IPS-11a (cell line): ENCODE results near the gene IDH3A.

Source experiments
- H3K4me3 ChIP-seq: one replicate; pipeline ENCODE4 v1.5.1; 2013; ENCODE audit warnings: low read depth, low read length, control low read depth

The IDH3A gene

DNA sequence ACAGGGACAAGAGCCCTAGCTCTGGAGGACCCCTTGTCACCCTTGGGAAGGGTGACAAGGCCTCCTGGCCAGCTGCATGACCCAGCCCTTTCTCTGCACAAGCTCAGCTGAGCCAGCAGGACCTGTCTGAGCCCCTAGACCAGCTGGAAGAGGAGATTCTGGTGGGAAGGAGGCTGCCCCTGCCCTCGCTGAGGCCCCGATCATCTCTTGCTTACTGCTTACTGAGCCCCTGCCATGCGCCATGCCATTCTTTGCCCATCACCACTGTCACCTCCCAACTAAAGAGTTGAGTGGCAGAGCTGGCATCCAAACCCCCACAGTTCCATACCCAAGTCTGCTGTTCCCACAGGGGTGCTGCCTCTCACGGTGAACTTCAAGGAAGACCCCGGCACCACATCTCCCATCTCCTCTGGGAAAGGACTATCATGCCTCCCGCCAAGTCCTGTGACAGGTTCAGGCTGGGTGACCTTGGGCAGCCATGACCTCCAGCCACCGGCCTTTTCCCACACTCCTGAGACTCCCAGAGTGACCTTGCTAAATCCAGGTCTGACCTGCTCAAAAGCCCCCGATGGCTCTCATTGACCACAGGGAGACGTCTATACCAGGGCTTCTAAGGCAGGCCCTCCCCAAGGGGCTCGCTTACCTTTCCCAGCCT is 51.2 kb downstream of the IDH3A start:
- H3K4me3 ChIP-seq: no peak overlapping the region

DNA sequence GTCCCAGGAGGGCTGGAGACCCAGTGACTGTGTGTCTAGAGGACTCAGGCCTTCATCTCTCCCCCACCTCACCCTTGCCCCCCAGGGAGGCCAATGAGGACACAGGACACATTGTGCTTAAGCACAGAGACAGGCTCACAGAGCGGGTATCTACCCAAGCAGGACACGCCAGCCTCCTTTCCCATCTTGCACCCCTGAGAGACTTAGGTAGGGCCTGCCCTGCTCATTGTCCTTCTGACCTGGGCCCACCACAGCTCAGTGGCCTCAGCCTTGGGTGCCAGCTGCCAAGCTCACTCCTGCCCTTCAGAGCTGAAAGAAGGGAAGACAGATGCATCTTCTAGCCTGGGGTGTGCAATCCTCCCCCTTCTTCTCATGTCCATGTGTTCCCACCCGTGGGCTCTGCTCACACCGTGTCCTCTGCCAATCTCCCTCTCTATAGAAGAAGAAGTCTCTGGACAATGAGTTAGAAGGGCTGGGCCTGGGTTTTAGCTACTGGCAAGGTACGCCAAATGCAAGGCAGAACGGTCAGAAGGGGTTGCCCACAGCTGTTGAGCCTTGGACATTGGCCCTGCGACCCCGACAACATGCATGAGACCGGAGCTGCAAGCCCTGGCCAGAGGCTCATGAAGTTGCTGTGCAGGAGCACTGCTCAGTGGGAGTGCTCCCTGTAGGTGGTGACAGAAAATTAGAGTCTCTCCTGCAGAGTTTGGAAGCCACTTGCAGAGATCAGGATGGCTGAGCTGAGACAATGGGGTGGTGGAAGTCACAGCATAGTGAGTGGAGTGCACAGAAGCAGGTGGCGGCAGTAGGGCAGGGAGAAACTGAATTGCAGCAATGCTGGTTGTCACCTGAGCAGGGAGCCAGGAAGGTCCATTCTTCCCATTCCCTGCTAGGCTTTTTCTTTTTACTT is 52.4 kb downstream of the IDH3A start:
- H3K4me3 ChIP-seq: no peak overlapping the region

DNA sequence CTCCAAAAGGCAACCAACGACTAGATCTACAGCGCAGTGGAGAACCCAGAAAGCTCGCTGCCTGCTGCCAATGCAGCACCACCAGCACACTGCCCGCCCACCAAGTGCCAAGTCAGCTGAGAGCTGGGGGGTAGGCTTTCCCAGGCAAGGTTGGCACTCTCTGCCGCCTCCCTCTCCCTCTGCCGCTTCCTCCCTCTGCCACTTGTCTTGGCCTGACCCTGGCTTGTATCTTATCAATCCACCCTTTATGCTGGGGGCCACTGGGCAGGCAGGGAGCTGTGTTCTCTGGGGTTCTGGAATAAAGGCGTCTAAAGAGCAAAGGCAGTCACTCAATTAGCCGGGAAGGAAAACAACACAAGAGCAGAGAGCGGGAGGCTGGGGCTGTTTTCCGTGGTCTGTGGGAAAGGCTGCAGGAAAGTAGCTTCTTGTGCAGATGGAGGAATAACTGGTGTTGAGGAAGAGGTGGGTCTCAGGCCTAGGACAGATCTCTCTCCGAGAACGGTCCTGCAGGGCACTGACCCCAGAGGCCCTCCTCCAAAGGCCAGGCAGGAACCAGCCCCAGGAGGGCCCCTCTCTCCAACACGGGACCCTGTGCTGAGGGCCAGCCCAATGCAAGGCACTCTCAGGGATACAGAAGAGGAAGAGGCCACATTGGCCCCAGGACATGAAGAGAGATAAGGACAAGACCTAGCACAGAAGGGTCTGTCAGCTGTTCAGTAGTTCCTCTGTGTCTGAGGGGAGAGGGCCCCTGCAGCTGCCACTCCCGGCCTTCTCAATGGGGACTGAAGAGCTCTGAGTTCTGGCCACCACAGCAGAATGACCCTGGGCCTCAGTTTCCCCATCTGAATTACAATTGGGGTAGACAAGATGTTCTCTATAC is 54.4 kb downstream of the IDH3A start:
- H3K4me3 ChIP-seq: no peak overlapping the region

- H3K4me3 ChIP-seq: no peak overlapping the region
Observed at GRCh38 chr15:78204351-78205309, 55.5 kb downstream of the IDH3A start.

- H3K4me3 ChIP-seq: no peak overlapping the region
Observed at GRCh38 chr15:78205337-78205736, 56.2 kb downstream of the IDH3A start.

GRCh38 chr15:78205856-78206255 is 56.7 kb downstream of the IDH3A start:
- no peak overlapping the region for H3K4me3 ChIP-seq

DNA sequence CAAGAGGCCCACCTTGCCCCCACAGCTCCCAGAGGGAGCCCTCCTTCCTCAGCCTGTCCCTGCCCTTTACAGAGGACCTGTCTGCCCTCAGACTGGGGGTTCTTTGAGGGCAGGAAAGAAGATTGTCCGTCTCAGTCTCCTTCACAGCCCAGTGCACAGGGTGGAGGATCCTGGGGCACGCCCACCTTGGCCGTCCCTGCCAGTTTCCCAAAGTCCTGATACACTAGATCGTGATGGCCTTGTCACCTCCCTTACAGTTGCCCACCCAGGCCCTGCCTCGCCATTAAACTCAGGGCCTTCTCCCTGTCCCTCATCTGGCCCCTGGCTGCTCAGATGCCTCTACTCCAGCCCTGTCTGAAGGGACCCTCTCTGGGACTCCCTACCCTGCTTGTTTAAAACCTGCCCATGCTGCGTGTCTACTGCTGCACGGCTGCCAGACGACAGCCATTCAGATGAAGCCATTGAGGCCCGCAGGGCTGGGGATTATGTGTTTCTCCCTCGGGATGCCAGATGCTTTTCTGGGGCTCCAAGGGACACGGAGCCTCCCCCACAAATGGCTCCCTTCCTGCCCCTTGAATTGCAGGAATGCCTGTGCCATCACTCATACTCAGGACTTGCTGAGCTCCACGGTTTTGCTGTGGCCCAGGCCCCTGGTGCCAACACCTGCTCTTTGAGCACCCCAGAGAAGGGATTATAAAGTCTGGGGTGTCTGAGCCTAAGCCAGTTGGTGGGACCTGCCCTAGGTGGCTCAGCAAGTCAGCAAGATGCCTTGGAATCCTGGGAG is 57.4 kb downstream of the IDH3A start:
- no peak overlapping the region for H3K4me3 ChIP-seq

DNA sequence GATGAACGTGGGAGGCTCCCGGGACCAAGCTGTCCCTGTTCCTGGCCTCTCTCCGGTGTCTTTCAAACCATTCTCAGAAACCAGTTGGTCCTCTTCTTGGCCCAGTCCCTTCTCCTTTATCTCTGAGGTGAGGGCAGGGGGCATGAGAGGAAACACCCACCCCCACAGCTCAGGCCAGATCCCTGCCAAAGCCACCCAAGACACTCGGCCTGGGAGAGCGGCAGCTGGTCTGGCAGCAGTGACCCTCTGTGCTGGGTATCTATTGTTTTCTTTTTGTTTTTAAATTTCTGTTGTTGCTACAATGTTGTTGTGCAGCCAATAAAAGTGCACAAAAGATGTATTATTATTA is 57.9 kb downstream of the IDH3A start:
- H3K4me3 ChIP-seq: no peak overlapping the region

DNA sequence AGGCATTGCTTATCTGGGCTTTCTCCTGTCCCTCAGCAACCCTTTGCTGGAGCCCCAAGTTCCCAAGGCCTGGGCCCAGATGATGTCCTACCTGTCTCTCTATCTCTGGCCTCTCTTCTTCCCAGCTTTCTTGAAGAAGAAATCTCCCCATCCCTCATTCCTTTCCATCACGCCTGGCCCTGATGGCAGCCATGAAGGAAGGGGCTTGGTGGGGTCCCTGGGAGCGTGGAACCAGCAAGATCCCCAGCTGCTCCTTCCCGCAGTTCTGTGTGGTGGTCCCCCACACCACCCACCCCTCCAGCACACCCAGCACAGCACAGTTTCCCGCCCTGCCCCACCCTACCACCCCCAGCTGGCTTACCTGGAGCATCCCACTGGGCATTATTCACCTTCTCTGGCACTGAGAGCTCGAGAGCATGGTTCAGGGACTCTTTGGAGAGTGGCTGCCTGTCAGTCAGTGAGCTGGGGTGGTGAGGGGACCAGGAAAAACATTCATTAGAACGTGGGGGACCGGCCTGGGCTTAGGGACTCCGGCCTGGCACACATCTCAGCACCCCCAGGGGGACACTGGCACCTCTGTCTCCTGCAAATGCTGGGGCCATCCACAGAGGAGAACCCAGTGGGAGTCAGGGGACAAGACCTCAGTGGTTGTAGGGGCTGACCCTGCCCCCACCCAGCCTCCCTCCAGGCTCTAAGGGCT is 58.6 kb downstream of the IDH3A start:
- no peak overlapping the region for H3K4me3 ChIP-seq

GRCh38 chr15:78208341-78208844 is 59.2 kb downstream of the IDH3A start:
- no peak overlapping the region for H3K4me3 ChIP-seq

DNA sequence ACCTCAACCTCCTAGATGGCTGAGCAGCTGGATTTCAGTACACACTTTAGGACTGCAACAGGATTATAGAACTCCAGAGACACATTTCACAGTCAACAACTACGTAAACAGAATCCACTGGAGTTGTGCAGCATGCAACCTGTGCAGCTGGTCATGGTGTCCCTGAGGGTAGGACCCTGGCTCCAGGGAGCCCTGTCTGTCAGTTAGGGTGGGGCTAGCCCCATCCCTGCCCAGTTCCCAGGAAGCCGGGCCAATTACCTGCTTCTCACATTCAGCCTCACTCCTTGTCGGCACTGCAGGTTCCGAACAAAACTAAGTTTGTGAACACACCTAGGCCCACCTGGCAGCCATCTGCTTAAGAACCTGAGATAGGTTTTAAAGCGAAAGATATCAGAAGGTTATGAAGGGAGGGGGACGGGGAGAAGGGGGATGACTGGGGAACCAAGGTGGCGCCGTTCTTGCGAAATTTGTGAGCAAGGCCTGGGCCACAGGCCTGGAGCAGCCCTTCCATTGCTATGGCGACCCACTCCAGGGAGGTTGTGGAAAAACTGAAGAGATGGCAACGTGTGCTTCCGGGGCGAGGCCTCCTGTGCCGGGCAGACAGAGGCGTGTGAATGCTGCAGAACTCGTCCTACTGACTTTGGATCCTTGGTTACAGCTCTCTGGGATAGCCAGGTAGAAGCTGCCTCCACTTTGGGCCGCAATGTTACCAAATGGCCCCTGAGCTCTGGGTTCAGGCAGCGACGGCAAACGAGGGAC is 59.9 kb downstream of the IDH3A start:
- H3K4me3 ChIP-seq: no peak overlapping the region

DNA sequence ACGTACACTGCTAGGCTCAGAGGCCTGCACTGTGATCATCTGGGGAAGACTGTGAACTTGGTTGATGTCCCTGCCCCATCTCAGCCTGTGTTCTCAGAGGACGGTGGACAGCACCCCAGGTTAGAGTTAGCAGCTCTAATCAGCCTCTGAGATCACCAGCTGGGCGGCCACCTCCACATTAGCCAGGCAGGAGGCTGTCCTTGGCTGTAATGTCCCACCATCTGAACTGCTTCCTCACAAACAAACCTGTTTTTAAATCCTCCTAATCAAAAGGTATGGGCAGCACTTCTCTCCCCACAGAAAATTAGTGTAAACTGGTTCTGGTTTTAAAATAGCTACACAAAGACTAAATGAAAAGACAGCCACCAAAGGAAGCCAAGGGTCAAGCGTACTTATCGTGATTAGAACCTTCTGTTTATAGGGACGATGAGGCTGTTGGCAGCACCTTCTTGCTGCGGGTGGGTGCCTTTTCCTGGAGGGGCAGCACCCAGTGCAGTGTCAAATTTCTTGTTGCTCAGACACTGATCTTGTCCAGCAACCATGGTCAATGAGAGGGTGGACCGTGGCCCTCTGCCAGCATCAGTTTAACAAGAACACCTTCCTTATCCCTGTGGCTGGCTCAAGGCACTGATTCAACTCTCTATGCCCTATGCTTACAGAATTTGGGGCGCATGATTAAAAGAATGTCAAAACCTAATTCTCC is 60.6 kb downstream of the IDH3A start:
- no peak overlapping the region for H3K4me3 ChIP-seq

DNA sequence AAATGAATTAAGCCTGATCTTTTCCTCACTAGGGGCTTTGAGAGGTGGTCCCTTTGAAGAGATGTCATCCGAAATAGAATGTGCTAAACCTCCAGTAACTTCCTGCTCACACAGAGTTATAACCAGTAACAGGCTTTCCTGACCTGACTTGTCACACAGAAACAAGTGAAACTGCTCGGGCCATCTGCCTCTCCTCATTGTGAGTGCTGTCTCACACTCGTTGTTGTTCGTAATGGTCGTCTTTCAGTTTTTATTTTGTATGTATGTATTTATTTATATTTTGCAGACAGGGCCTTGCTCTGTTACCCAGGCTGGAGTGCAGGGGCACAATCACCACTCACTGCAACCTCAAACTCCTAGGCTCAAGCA is 61.2 kb downstream of the IDH3A start:
- H3K4me3 ChIP-seq: no peak overlapping the region

- no peak overlapping the region for H3K4me3 ChIP-seq
Observed at GRCh38 chr15:78211189-78211921, 62.2 kb downstream of the IDH3A start.

DNA sequence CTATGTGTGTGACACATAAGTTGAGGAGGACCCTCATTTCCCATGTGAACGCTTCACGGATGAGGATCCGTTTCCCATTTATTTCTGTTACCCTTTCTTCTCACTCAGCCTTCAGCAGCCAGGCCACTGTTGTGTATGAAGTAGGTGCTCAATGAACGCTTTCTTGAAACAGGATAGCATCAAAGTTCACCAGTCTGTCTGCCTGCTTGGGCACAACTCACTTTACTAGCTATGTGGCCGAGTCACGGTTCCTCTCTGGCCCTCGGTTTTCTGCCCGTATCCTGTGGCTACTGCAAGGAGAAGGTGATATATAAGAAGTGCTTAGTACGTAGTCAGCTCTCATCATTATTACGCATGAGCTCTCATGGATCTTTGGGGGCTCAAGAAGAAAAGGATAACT is 62.8 kb downstream of the IDH3A start:
- H3K4me3 ChIP-seq: no peak overlapping the region

- no peak overlapping the region for H3K4me3 ChIP-seq
Observed at GRCh38 chr15:78212546-78213424, 63.6 kb downstream of the IDH3A start.
